Endothelial cell of hepatic sinusoid (primary cell): Measurements from ENCODE around the gene ALX3.

Experiments
- in situ Hi-C: cut with HindIII; loops from 2 replicates; pipeline ENCODE4 v1.10.0; 2017; ENCODE audit warnings: low sequenced_read_pairs

ALX3 gene

DNA sequence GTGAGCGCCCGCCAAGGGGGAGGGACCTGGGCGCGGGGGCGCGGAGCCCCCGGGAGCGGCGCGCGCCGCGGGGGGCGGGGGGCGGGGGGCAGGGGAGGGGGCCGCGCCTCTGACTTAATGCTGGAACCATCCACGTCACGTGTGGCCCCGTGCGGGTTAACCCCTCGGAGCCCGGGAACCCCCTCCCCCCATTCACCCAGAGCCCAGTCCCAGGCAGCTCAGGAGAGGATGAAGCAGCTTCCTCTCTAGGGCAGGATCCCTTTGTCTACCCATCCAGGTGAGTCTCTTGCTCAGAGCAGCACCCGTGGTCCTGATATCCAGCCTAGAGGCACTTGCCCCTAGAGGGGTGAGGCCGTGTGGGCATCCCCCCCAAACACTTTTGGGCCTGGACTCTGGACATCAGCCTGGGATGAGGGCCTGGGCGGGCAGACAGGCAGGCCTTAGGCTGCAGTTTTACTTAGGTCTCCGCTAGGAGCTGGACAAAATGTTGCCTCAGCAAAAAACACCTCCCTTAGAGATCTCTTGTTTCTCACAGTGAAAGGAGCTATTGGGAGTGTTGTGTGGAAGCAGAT lies at the start of gene ALX3:
TSS of gene ALX3 (minus strand) at position 2 of the 572 bp plus-strand sequence. CDS start 60 bp downstream, outside the sequence.
- in situ Hi-C loops: no loop called here

- in situ Hi-C loops: no loop called here
These were observed 49.4 kb upstream of the ALX3 start for GRCh38 chr1:110119843-110120242.

DNA sequence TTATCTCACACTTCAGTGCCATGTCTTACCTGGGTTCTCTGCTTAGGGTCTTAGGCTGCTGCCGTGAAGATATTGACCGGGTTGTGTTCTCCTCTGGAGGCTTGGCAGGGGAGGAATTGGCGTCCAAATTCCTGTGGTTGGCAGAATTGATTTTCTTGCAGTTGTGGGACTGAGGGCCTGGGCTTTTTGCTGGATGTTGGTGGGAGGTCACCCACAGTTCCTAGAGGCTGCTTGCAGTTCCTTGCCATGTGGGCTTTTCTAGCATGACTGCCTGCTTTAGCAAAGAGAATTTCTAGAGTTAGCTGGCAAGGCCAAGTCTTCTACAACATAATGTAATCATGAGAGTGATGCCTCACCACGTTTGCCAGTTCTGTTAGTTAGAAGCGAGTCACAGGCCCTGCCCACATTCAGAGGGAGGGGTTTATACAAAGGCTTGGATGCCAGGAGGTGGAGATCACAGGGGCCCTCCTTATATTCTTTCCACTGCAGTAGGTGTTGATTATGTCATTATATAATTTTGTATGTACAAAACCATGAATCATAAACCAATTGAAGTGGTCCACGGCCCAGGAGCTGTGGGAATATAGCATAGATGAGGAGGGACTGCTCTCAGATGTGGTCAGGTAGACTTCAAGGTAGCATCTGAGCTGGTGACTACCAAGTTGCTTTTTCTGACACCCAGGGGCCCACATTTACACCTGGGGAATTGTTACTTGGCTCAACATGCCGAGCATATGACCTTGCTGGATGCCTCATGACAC lies 48.3 kb upstream of the ALX3 start:
- in situ Hi-C loops: no loop called here

GRCh38 chr1:110114784-110115183 lies 44.3 kb upstream of the ALX3 start:
- in situ Hi-C loops: no loop called here

- in situ Hi-C loops: no loop called here
These were observed 43.7 kb upstream of the ALX3 start for GRCh38 chr1:110114173-110114572.

GRCh38 chr1:110113551-110113950 lies 43.1 kb upstream of the ALX3 start:
- in situ Hi-C loops: no loop called here

DNA sequence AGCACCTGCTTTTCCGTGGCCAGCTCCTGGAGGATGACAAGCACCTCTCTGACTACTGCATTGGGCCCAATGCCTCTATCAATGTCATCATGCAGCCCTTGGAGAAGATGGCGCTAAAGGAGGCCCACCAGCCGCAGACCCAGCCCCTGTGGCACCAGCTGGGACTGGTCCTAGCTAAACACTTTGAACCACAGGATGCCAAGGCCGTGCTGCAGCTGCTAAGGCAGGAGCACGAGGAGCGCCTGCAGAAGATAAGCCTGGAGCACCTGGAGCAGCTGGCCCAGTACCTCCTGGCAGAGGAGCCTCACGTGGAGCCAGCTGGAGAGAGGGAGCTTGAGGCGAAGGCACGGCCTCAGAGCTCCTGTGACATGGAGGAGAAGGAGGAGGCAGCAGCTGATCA lies 42.2 kb upstream of the ALX3 start:
- in situ Hi-C loops: no loop called here

DNA sequence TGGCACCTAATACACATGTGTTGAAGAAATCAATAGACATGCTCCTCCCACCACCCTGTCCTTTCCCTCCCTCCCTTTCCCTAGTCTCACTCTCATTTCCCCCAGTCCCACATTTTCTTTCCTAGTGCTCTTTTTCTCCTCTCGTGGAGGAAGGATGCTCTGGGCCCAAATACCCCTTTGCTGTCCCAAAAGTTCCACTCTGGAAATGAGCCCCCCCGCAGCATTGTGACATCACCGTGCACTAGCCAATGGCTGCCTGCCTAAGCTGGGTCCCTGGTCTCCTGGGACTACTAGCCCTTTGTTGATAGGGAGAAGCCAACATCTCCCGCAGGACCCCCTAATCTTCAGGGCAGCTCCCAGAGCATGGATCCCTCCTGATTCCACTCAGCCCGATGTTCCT lies 41.7 kb upstream of the ALX3 start, which contains the start of gene UBL4B:
TSS of gene UBL4B (plus strand) at position 301 of the 400 bp plus-strand sequence. CDS start at position 393, 92 bp downstream.
- in situ Hi-C loops: no loop called here

GRCh38 chr1:110111081-110111480 lies 40.6 kb upstream of the ALX3 start:
- in situ Hi-C loops: no loop called here

DNA sequence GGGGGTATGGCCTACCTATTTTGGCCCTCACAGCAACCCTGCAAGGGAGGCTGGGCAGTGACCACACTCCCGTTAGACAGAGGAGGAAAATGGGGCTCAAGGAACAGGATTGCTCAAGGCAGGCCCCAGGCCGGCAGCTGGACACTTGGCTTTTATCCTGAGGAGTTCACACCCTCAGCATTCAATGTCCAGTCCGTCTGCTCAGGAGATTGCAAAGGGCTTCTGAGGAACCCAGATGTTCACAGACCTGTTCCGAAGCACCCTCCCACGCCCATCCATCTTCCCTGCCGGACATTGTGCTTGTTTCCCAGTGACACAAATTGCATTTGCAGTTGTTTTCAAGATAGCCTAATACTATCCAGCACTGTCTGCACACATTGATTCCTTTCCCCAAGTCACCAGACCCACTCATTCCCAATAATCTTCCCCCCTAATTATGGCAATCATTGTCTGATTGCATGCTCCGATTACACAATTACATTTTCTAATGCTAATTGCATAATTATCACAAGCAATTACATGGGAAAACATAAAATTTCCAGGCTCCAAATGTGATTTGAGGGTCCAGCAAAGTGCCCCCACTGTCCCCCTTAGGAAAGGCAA lies 37.5 kb upstream of the ALX3 start:
- in situ Hi-C loops: no loop called here

DNA sequence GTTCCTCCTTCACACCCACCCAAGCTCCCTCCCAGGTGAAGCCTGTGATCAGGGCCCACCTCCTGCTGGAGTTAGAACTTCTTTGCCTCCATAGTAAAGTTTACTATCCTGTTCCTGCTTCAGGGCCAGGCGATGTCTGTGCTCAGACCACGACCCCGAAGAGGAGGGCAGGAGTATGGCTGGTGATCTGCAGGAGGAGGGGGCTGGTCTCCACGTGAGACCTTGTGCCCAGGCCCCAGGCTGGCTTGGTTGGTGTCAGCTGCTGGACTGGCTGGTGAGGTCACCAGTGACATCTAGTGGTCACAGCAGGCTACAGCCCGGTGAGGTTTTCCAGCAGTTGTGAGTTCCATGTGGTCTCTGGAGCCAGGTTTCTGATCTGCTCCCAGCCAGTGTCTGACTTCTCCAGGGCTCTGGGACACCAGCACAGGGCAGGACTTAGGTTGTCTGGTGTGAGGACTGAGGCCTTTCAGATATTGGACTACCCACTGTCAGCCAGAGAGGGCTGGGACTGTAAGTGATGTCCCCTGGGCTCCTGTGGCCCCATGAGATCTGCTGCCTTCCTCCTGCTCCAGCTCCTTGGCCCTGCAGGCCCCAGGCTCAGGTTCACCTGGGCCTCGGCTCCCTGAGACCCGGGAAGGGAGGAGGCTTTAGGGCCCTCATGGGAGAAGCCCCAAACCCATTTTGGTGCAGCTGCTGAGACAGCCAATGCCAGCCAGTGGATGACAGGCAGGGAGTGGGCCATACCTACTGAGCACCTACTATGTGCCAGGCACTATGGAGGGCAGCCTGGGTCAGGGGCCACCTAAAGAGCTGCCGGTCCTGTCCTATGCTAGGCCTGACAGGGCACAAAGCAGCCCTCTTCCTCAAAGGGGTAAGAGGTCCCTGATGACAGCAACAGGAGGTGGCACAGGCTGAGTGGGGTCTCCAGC lies 35.8 kb upstream of the ALX3 start:
- in situ Hi-C loops: no loop called here

GRCh38 chr1:110102081-110102480 lies 31.6 kb upstream of the ALX3 start:
- in situ Hi-C loops: no loop called here

DNA sequence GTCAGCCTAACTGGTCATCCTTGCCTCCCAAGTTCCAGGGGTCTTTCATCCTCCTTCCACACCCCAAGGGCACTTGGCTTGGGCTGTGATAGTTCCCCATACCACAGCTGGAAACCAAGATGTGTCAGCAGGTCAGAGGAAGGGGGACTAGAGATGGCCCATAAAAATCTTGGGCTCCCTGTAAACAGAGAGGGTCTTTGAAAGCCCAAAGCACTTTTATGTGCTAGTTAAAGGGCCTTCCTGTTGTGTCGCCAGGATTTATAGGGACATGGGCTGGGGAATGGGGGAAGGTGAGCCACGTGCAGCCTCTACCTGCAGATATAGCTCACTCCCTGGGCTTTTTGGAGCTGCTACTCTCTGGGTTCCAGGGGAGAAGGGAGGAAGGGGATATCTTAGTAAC lies 29.9 kb upstream of the ALX3 start:
- in situ Hi-C loops: no loop called here

DNA sequence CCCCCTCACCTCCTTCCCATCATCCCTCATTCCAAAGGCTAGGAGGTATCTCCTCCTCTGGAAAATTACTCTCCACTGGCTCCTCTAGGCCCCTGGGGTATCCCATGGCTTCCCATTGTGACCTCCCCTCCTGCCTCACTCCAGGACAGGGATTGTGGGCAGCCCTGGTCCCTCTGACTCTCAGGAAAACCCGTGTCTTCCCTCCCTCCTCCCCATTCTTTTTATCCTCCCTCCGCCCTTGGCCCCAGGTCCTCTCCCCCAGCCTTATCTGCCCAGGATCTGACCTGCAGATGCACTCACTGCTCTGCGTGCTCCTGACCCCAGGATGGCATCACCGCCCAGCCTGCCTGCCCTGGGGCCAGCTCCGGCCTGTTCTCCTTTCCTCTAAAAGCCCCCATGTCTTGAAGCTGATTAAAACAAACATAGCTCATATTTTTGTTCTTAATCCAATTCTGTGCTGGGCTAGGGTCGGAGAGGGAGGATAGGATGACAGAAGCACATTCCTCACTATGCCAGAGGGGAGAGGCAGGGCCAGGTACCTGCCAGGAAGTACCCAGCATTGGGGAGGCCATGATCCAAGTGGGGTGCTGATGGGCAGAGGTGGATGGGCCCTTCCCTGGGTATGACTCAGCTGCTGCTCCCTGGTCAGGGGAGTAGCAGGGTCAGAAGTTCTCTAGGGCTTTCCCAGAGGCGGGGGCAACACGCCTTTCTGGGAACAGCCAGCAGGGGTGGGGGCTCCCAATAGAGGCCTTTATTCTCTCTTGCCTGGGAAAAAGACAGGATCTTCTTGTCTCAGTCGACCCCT lies 28.0 kb upstream of the ALX3 start:
- in situ Hi-C loops: no loop called here

GRCh38 chr1:110097507-110098221 lies 27.2 kb upstream of the ALX3 start:
- in situ Hi-C loops: no loop called here

DNA sequence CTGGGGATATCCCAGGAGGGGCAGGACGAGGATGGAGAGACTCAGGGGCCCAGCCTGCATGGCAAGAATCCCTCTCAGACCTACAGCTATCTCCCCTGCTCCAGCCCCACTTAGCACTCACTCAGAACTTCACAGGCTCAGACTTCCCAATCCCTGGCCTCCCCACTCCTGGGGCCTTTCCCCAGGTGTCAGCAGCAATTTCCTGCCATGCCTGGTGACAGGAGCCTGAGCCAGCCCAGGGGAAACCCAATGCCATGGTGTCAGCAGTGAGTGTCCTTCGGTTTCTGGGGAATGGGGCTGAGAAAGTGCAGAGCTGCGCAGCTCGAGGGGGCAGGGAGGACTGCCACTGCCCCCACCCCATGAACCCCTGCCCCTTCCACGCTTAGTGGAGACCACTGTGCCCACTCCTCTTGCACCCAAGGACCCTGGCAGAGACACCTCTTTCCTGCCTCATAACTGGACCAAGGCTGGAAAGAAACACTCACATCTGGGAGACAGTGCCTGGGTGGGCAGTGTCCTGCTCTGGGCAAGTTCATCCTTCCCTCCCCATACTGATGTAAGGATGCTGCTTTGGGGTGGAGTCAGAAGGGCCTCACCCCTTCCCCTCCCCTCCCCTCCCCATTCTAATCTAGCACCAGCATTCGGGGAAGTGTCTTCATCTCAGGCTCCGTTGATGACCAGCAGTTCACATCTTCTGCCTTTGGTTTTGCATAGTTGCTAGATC lies 24.6 kb upstream of the ALX3 start:
- in situ Hi-C loops: no loop called here

- in situ Hi-C loops: no loop called here
These were observed 22.5 kb upstream of the ALX3 start for GRCh38 chr1:110092991-110093390.

DNA sequence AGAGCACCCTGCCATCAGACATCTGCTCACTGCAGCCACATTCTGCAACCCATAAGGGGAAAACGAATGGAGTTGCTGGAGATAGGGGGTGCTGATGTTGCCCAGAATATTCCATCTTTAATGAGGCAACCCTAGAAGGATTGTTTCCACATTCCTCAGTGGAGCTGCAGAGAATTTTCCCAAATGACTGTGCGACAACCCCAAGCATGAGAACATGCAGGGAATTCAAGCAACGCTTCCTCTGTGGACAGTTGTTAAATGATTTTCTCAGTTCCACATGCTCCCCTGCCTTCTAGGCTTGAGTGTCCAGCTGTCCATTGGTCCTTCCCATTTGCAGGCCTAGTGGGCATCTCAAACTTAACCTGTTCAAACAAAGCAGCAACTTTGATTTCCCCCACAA lies 21.3 kb upstream of the ALX3 start:
- in situ Hi-C loops: no loop called here

DNA sequence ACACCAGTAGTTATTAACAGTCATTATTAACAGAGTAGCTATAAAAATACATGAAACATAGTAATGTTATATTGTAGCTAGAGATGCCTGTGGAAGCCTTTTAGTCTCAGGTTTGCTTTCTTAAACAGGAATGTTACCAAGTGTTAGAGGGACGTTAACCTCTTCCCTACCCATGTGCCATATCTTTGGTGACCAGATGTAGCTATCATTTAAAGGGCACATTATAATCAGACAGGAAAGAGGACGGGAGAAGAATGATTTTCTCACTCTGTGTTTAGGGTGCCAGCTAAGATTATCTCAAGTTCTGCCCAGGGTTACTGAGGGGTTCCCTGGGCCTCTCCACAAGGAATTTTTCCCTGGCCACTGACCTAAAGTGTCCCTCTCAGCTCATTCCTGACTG lies 20.9 kb upstream of the ALX3 start:
- in situ Hi-C loops: no loop called here
